HG03064 (cell line): ENCODE measurements around the gene BICC1.

Experiments used
- ATAC-seq: cut with Tn5 transposase; IDR thresholded peaks from one replicate; pipeline ENCODE4 v1.9.1; 2021; ENCODE audit warnings: low read depth; ENCODE audit not compliant: unreplicated experiment

Gene BICC1

DNA sequence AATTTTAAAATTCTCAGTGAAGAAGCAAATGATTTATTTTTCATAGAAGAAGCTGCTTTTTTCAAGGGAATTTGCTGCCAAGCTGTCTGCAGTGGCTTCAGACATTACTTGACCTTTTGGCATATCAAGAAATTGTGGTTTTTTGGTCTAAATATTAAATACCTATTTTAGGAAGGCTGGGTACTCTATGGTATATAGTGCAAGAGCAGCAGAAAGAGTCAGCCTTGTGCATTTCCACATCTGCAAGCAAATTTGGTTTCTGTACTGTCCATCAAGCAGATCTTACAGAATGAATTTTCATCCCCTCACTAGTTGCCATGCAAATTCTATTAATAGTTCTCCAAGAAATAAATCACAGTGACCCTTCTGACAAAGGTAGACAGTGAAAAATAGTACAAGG, 222.0 kb downstream of the BICC1 start:
- no peak for ATAC-seq

- ATAC-seq: no peak
Observed at GRCh38 chr10:58735087-58735486, 222.4 kb downstream of the BICC1 start.

- ATAC-seq: no peak
Observed at GRCh38 chr10:58740620-58741369, 228.1 kb downstream of the BICC1 start.

DNA sequence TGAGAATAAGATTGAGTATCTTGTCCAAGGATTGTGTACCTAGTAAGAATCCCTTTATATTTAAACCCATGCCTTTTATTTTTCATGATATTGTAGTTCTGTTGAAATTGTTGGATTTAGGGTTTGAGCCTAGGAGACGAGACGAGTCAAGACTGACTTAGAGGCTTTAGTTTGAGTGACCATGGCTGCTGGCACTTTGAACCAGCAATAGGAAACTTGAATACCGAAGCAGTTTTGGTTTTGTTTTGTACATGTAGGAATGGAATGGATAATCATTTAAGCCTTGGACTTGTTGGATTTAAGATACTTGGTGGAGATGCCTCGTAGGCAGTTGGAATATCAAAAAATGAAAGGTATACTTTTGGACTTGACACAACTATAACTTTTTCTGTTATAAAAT, 229.0 kb downstream of the BICC1 start:
- ATAC-seq: no peak

DNA sequence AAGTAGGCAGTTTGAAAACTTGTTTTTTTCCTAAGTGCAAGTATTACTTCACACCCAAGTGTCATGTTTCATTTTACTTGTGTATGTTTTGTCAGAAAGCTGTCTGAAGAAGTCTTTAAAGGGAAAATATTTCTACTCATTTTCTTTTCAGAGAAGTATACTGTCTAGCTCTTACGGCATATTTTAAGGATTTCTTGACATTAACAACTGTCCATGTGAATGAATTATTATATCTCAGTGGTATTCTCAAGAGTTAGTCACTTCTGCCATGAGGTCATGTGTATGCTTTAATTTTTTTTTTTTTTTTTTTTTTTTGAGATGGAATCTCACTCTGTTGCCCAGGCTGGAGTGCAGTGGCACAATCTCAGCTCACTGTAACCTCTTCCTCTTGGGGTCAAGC, 229.5 kb downstream of the BICC1 start:
- no peak for ATAC-seq

GRCh38 chr10:58743466-58744115, 230.9 kb downstream of the BICC1 start:
- no peak for ATAC-seq

- no peak for ATAC-seq
Observed at GRCh38 chr10:58746474-58747185, 234.0 kb downstream of the BICC1 start.

GRCh38 chr10:58747687-58748086, 235.0 kb downstream of the BICC1 start:
- no peak for ATAC-seq

DNA sequence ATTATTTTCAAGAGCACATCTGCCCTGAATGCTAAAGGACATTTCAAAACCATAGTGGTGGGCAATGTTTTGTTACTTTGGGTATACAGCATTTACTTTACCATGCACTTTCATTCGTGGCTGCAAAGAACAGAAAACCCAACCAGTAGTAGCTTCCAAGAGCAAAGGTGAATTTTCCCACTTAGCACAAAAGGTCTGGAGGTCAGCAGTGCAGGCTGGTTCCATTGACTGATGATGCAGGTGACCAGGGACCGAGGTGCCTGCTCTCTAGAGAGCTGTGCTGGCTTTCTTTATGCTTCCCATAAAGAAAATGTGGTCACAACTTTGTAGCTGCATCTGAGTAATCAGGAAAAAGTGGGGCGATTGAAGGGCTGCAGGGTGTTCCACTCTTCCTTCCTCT, 240.0 kb downstream of the BICC1 start:
- no peak for ATAC-seq

DNA sequence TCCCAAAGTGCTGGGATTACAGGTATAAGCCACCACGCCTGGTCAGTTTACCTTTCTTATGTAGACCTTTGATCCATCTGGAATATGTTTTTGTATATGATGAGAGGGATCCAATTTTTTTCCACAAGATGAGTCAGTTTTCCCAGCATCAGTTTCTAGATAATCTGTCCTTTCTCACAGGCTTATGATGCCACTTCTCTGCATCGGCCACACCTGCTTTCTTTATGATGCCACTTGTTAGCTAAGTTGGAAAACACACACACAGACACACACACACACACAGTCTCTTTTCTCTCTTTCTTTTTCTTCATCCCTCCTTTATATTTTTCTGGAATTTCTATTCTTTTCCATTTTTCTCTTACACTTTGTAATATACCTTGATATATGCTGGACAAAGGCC, 240.8 kb downstream of the BICC1 start:
- ATAC-seq: no peak

GRCh38 chr10:58754469-58755339, 242.0 kb downstream of the BICC1 start:
- ATAC-seq: no peak

- no peak for ATAC-seq
Observed at GRCh38 chr10:58755340-58755610, 242.6 kb downstream of the BICC1 start.

DNA sequence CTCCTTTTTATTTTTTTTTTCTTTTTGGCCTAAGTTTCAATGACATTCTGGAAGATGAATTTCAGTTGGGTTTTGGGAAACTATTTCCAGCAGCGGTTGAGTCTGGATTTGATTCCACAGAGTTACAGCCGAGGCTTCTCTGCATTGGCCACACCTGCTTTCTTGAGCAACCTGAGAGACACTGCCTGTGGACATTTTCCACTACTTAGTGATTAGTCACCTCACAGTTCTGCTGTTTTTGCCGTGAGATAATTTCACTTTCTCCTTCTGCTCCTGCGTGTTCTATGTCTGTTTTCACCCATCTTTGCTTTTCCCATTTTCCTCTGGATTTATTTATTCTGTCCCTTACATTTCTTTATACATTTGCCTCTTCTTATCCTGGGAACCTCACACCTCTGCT, 243.0 kb downstream of the BICC1 start:
- no peak for ATAC-seq

DNA sequence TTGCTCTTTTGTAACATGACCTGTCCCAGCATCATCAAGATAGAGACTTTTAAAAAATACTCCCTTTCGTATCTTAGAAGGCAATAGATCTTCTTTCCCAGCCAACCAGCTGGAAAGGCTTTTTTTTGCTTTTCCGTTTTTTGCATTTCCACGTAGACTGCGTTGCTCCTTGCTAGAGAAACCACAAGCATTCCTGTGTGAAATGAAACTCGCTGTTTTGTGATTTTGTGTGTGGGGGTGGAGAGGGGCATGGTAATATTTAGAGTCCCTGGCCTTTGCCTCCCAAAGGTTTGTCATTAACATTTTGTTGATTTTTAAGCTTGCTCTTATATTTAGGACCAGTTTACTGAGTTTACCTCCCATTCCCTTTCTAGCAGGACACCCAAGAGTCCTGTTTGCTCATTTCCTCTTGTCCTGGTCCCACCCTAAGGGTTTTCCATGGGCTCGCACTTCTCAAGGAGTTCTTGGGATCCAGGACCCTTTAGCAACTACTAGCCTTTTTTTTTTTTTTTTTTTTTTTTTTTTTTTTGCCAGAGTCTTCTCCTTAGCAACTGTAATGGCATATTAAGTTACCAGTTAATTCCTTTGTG, 243.6 kb downstream of the BICC1 start:
- ATAC-seq: no peak

- no peak for ATAC-seq
Observed at GRCh38 chr10:58757352-58758065, 244.8 kb downstream of the BICC1 start.

DNA sequence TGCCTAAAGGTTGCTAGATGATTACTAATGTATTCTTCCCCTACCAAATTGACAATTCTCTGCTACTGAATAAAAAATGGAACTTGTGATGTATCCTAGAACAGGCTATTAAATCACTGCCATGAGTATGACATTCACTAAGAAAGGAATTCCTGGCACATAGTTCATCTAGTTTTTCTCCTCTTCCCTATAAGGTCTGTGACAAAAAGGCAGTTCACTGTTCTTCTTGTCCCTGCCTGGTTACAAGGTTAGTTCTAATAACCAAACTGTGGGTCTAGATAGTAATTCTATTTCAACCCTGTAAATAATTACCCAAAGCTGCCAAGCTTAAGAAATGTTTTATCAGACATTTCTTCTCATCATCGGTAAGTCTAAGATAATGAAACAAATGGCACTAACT, 245.6 kb downstream of the BICC1 start:
- no peak for ATAC-seq

GRCh38 chr10:58764087-58764747, 251.5 kb downstream of the BICC1 start:
- ATAC-seq: no peak

DNA sequence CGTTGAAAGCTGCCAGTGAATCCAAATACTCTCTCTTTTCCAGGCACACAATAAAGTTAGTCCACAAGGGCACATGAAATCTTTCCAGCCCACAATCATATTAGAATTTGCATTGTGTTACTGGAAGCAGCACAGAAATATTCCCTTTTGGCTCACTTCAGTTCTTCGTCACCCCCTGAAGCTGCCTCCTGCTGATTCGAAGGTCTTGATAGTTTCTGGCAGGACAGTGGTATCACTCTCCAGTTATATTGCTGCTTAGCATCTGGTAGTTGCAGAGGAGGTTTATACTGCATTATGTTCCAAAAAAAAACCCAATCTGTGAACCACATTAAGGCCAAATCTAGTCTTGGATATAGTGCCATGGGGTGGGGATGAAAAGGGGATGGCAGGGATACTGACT, 253.2 kb downstream of the BICC1 start:
- ATAC-seq: no peak

DNA sequence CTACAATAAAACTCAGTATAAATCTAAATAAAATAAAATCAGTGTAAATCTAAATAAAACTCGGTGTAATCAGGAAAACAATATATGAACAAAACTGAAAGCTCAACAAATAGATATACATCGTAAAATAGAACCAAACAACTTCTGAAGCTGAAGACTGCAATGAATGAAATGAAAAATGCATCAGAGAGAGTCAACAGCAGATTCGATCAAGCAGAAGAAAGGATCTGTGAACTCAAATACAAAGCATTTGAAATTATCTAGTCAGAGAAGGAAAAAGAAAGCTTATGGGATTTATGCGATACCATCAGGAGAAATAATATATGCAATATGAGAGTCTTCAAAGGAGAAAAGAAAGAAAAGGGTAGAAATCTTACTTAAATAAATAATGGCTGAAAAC, 255.0 kb downstream of the BICC1 start:
- ATAC-seq: no peak

DNA sequence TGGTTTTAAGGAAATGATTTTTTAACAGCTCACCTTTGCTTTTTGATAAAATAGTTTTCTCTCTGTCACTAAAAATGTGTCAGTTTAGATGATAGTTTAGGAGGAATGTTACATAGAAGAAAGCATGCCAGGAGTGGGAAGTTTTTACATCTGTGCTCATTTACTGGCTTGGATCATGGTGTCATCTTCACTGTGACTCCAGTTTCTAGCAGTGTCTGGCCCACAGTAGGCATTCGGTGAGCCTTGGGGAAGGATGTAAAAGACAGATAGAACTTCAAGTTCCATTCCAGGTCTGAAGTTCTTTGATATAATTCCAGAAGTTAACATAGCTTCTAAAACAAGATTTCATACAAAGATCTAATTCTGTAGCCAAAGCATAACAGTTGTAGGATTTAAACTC, 259.2 kb downstream of the BICC1 start:
- no peak for ATAC-seq
